ENCODE measurements around the gene UBTF.

UBTF gene

DNA sequence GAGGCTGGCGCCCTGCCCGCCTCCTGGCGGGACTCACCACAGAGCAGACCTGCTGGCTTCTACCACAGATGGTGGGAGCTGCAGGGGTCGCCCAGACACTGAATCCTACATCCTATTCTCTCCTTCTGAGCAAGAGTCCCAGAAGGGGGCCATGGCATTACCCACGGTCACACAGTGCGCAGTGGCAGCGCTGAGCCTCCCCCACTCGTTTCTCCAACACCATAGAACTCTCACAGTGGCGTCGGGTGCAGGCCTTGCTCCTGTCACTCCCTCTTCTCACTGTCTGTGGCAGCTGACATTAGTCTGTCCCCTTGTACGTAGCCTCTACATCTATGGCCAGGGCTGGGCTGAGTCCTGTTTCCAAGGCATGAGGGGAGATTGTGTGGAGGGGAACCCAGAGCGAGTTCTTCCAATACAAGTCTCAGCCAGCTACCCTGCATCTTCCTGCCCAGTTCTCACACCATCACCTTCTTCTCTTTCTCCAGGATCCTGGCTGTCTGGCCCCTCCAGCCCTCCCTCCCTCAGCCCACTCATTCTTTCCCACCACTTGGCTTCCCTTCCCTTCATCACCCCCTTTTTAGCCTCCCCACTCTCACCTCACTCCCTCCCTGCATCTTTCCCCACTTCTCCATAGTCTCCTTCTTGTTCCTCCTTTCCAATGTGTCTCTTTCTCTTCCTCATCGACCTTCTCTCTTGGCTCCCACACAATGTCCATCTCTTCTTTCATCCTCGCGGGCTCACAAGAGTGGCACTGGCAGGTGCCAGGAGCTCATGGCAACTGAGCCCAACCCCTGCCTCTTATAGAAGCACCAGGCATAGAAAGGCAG is 5.9 kb downstream of the UBTF start:
- no peak for DNase-seq

- DNase-seq, result no peak
Observed at GRCh38 chr17:44212507-44213402, 6.7 kb downstream of the UBTF start.

- no peak for DNase-seq
Observed at GRCh38 chr17:44211281-44212265, 7.9 kb downstream of the UBTF start.

- DNase-seq, result no peak
Observed at GRCh38 chr17:44210342-44211192, 8.9 kb downstream of the UBTF start.

GRCh38 chr17:44209786-44210341 is 9.6 kb downstream of the UBTF start:
- no peak for DNase-seq

GRCh38 chr17:44207743-44208142 is 11.7 kb downstream of the UBTF start:
- DNase-seq, result no peak

- DNase-seq, result no peak
Observed at GRCh38 chr17:44207319-44207718, 12.2 kb downstream of the UBTF start.

- DNase-seq, result no peak
Observed at GRCh38 chr17:44206825-44207155, 12.7 kb downstream of the UBTF start.

GRCh38 chr17:44205962-44206824 is 13.3 kb downstream of the UBTF start:
- DNase-seq, result no peak

GRCh38 chr17:44204441-44204882 is 15.0 kb downstream of the UBTF start:
- DNase-seq, result no peak

GRCh38 chr17:44203731-44204440 is 15.6 kb downstream of the UBTF start:
- no peak for DNase-seq

DNA sequence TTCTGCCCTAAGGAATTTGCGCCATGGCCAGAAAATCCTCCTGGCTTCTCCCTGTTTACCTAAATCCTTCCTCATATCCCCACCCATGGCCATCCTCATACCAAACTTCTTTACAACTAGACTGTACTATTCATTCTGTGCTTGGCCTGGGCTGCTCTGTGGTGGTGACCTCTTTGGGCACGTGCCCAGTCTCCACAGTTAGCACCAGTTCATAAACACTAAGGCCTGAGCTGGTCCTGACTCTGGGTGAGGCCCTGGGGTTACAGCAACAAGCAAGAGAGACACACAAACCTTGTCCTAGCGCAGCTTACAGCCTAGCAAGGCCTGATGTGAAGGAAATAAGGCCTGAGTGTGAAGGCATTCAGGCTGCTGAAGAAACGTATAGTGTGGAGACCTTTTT is 16.7 kb downstream of the UBTF start:
- DNase-seq, result no peak

- no peak for DNase-seq
Observed at GRCh38 chr17:44200478-44201155, 18.9 kb downstream of the UBTF start.

GRCh38 chr17:44199553-44200477 is 19.7 kb downstream of the UBTF start, which contains the start of gene ATXN7L3:
TSS of gene ATXN7L3 (minus strand) at chr17:44199884. CDS start at chr17:44198070, 1,814 bp downstream.
- peak; percentile 93 for DNase-seq

DNA sequence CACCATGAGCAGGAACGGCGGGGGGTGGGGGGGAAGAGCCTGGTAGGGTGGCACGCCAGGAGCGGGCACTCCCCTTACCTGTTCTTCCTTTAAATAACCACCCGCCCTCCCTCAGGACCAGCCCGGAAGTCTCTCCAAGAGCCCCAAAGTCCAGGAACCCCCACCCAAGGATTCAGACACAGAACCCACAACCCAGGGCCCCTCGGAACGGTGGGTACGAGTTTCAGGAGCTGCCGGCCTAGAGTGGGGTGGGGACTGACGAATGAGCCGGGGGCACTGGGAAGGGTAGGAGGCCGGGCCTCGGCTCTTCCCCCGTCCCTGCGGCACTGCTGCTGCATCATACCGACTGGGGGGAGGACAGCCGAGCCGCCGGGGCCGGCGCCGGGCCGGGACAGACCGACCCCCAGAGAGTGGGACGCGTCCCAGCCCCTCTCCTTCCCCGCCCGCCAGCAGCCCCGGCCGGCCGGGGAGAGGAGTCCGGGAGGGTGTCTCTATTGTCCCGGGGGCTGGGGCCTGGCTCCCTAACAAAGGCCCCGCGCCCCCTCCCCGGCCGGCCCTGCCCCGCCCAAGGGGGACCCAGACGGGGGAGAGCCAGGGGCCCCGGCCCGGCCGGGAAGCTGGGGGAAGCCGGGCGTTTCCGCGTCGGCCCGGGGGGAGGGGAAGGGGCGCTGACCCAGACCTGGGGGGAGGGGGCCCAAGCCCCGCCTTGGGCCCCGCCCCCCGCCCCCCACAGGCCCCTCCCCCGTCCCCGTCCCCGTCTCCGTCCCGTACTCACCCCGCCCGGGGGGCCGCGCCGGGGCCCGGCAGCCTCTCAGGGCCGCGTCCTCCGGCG is 20.5 kb downstream of the UBTF start:
- no peak for DNase-seq

DNA sequence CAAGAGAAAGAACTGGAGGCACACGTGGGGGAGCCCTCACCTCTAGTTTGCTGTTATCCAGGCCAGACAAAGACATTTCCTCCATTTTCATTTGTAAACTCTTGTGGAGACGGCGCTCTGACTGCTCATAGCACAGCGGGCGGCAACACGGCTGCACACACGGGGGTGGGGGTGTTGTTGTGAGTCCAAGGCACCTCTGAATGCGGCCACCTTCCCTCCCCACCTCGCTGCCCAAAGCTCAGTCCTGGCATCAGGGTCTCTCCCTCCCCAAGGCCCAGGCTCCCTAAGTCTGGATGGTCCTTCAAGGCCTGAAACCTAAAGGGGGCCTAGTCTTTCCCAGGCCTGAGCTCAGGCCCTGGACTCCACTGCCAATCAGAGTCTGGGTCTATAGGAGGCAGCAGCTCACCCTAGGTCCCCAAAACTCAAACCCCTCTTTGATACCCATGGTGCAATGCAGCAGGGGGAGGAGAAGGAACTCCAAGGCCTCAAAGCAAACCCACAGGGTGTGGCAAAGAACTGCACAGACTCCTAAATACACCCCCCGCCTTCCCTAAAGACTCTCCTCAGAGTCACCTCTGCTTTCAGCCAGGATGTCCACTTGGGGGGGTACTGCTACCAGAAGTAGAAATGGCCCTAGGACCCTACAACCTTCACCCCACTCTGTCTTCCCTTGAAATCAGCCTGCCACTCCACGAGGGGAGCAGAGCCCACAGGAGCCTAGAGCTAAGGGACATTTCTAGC is 21.3 kb downstream of the UBTF start:
- no peak for DNase-seq
